AG10803 (cell line): ENCODE measurements around the gene SACS.

Source experiments
- DNase-seq: peaks from one replicate; pipeline ENCODE4 v3.0.0; 2010; ENCODE audit warnings: low read depth
- H3K4me3 ChIP-seq: 2 replicates; pipeline ENCODE4 v1.5.1; 2011; ENCODE audit warnings: mild to moderate bottlenecking, low read length, control low read depth
- CTCF ChIP-seq: conservative IDR thresholded peaks from 2 replicates; pipeline ENCODE4 v1.5.1; 2011; ENCODE audit warnings: mild to moderate bottlenecking, low read length, control low read depth, inconsistent platforms

SACS gene

GRCh38 chr13:23469951-23470421 lies 36.5 kb upstream of the SACS start:
- peak overlapping the region; percentile 53 for H3K4me3 ChIP-seq
- DNase-seq = peak; percentile 97

DNA sequence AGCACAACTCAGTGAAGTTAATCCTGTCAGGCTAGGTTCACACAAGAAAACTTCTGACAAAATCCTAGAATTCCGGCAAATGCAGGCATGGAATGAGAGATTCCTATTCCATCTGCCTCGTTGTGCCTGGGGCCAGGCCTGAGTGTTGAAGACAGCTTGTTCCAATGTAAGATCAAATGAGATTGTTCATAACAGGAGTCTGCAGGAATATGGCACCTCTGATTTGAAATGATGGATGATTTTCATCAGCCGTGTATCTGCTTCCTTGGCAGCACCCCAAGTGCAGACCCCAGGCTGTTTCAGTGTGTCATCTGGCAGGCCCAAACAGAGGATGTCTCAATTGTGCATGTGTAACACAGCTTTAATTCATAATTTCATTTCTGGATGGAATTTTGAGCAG lies 35.3 kb upstream of the SACS start:
- DNase-seq = peak; percentile 42
- H3K4me3 ChIP-seq = peak overlapping the region; percentile 53
- no peak for TF ChIP-seq CTCF

More at GRCh38 chr13:23469951-23470421, 36.5 kb upstream of the SACS start:
- no peak for TF ChIP-seq CTCF

GRCh38 chr13:23467932-23468278 lies 34.4 kb upstream of the SACS start:
- no peak for DNase-seq
- H3K4me3 ChIP-seq = no peak overlapping the region; the same call in 1 of the 2 replicates
- no peak for TF ChIP-seq CTCF

GRCh38 chr13:23467048-23467931 lies 33.8 kb upstream of the SACS start:
- peak; percentile 83 for DNase-seq
- H3K4me3 ChIP-seq = peak overlapping the region; percentile 63
- no peak for TF ChIP-seq CTCF

- TF ChIP-seq CTCF = peak; percentile 64
- peak; percentile 76 for DNase-seq
Measured at GRCh38 chr13:23466144-23467002, 32.9 kb upstream of the SACS start.

DNA sequence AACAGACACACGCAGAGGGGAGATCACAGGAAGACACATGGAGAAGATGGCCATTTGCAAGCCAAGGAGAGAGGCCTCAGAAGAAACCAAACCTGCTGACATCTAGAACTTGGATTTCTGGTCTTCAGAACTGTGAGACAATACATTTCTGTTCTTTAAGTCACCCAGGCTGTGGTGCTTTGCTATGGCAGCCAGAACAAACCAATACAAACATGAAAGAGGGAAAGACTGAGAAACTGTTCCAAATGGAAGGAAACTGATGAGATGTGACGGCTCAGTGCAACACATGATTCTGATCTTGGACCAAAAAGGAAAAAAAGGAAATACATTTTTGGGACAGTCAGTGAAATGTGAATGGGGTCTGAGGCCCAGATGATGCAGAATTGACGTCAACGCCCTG lies 30.2 kb upstream of the SACS start:
- no peak overlapping the region for H3K4me3 ChIP-seq
- peak; percentile 41 for DNase-seq
- no peak for TF ChIP-seq CTCF

More at GRCh38 chr13:23466144-23467002, 32.9 kb upstream of the SACS start:
- peak overlapping the region; percentile 63 for H3K4me3 ChIP-seq
